Lower lobe of right lung (tissue), 2 donors: ENCODE data around the gene SERPINI1. TPM values are rescaled to one million over a fixed set of nuclear protein-coding genes. Genes with fewer than 3 reads are reported as not detected.

ENCODE experiments used
- ATAC-seq, 2 donors: fragments of 200-7000 bp; cut with Tn5 transposase; one replicate each; pipeline ENCODE4 v1.9.1; 2020 to 2022; ENCODE audit warnings: mild to moderate bottlenecking in 2 of 2, moderate library complexity in 2 of 2
- DNase-seq: peaks from one replicate; pipeline ENCODE4 v3.0.0-alpha.2; 2020
- H3K27ac ChIP-seq: fragments of 200-600 bp; one replicate; pipeline ENCODE4 v1.8.0; 2022
- H3K27me3 ChIP-seq: fragments of 200-600 bp; one replicate; pipeline ENCODE4 v1.8.0; 2022; ENCODE audit warnings: low read depth
- H3K36me3 ChIP-seq: fragments of 200-600 bp; one replicate; pipeline ENCODE4 v1.8.0; 2022; ENCODE audit warnings: mild to moderate bottlenecking
- H3K4me1 ChIP-seq: fragments of 200-600 bp; one replicate; pipeline ENCODE4 v1.8.0; 2022
- H3K4me3 ChIP-seq: fragments of 200-600 bp; one replicate; pipeline ENCODE4 v1.8.0; 2022; ENCODE audit warnings: mild to moderate bottlenecking
- H3K9me3 ChIP-seq: fragments of 200-600 bp; one replicate; pipeline ENCODE4 v1.8.0; 2022
- intact Hi-C: fragments of 100-400 bp; cut with DNase I; formaldehyde crosslinking; loops from one replicate; pipeline ENCODE4 v1.11.0; 2022
- total RNA-seq: library from RNA; stranded (reverse); fragmentation: NEBNext Ultra II Directional; extraction: Animal tissue kit (Norgen Biotek cat#: 25700); gene quantifications from one replicate; pipeline ENCODE4 v1.2.1, GENCODE V29; 2021
- TF ChIP-seq, protein P1 (sequence below): fragments of 200-600 bp; IDR thresholded peaks from one replicate; pipeline ENCODE4 v1.8.0; 2022; ENCODE audit warnings: antibody characterized with exemption, mild to moderate bottlenecking
- donor health status: DM: no; HTN: yes; CAD: no; lungs with severe emphysema.

Gene SERPINI1
- total RNA-seq, 1 donor from 2014 or later = 6.7 TPM

DNA sequence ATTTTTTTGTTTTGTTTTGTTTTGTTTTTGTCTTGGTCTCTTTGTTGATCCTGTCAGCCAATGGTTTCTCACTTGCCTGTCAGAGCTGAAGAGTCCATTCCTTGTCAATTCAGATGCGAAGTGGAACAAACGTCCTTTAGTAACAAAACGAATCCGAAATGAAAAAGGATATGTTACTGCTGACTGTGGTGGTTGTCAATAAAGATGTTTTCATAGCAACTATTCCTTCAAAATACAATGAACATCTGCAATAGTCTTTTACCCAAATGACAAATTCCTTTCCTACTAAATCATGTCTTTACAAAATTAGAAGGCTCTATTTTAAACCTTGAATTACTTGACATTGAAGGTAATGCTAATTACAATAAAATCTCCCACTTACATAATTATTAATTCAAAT is 134.7 kb downstream of the SERPINI1 start:
- TF ChIP-seq, protein P1, sequence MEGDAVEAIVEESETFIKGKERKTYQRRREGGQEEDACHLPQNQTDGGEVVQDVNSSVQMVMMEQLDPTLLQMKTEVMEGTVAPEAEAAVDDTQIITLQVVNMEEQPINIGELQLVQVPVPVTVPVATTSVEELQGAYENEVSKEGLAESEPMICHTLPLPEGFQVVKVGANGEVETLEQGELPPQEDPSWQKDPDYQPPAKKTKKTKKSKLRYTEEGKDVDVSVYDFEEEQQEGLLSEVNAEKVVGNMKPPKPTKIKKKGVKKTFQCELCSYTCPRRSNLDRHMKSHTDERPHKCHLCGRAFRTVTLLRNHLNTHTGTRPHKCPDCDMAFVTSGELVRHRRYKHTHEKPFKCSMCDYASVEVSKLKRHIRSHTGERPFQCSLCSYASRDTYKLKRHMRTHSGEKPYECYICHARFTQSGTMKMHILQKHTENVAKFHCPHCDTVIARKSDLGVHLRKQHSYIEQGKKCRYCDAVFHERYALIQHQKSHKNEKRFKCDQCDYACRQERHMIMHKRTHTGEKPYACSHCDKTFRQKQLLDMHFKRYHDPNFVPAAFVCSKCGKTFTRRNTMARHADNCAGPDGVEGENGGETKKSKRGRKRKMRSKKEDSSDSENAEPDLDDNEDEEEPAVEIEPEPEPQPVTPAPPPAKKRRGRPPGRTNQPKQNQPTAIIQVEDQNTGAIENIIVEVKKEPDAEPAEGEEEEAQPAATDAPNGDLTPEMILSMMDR = no peak
- no peak overlapping the region for H3K4me3 ChIP-seq
- intact Hi-C loops = no loop called here
- DNase-seq (no peak), ATAC-seq (no peak)
- H3K4me1 ChIP-seq = no peaks in the 10 kb centered on the region
- no peaks in the 10 kb centered on the region for H3K9me3 ChIP-seq
- H3K27ac ChIP-seq = no peak overlapping the region
- H3K36me3 ChIP-seq = no peaks in the 10 kb centered on the region
- no peaks in the 10 kb centered on the region for H3K27me3 ChIP-seq

DNA sequence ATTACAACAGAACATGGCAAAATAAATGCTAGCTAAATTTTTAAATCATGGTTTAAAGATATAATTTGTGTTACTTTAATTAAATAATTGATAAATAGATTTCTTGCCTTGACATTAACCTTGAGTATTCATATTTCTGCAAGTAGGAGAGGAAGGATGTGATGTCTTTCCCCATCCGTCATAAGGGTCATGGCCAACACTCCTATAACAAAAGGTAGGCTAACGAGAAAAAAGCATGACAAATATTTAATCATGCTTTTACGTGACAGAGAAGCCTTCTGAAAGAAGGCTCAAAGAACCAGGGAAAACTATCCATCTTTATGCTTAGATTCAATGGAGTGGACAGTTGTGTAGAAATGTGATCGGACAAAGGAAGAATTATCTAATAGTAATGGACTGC is 135.2 kb downstream of the SERPINI1 start:
- H3K4me1 ChIP-seq = no peaks in the 10 kb centered on the region
- no peak overlapping the region for H3K27ac ChIP-seq
- ATAC-seq (no peak), DNase-seq (no peak)
- H3K4me3 ChIP-seq = no peak overlapping the region
- intact Hi-C loops = no loop called here
- no peaks in the 10 kb centered on the region for H3K36me3 ChIP-seq
- TF ChIP-seq, protein P1 = no peak
- no peaks in the 10 kb centered on the region for H3K9me3 ChIP-seq
- H3K27me3 ChIP-seq = no peaks in the 10 kb centered on the region

DNA sequence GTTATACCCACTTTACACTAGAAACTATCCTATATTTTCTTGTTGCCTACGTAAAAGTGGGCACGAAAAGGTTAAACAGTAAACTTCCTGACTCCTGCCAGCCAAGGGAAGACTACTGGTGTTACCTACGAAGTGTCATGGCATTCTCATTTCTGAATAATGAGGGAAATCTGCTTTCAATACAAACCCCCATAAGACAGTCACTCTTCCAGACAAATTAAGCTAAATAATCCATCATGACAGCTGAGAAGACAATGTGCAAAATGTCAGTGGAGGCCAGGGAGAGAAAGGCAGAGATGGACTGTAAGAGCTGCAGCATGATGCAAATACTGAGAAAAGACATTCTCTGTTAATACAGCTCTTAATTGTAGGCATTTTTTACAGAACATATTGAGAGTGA is 136.5 kb downstream of the SERPINI1 start:
- Histone ChIP-seq H3K9me3 (no peaks in the 10 kb centered on the region), H3K36me3 (no peaks in the 10 kb centered on the region), H3K4me3 (no peak overlapping the region), H3K27me3 (no peaks in the 10 kb centered on the region), H3K27ac (no peak overlapping the region), H3K4me1 (peaks cover 5% of the 10 kb centered on the region)
- ATAC-seq (no peak), DNase-seq (no peak)
- intact Hi-C loops = no loop called here
- TF ChIP-seq, protein P1 = no peak

DNA sequence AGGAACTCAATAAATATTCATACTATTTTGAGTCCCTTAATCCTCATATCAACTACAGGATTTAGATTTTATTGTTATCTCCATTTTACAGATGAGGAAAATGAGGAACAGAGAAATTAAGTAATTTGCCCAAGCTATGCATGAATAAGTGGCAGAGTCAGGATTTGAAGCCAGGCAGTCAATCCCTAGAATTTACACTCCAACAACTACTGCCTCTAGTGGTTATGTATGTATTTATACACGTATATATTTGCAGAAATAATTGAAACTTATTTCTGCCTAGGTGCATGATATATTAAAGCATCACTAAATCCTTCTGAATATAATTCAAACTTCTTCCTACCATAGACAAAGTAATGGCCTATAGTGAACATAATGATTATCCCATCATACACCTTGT is 137.4 kb downstream of the SERPINI1 start:
- Histone ChIP-seq H3K36me3 (no peaks in the 10 kb centered on the region), H3K27me3 (no peaks in the 10 kb centered on the region), H3K4me1 (peaks cover 5% of the 10 kb centered on the region), H3K4me3 (no peak overlapping the region), H3K9me3 (no peaks in the 10 kb centered on the region), H3K27ac (no peak overlapping the region)
- intact Hi-C loops = no loop called here
- DNase-seq (no peak), ATAC-seq (no peak)
- TF ChIP-seq, protein P1 = no peak

DNA sequence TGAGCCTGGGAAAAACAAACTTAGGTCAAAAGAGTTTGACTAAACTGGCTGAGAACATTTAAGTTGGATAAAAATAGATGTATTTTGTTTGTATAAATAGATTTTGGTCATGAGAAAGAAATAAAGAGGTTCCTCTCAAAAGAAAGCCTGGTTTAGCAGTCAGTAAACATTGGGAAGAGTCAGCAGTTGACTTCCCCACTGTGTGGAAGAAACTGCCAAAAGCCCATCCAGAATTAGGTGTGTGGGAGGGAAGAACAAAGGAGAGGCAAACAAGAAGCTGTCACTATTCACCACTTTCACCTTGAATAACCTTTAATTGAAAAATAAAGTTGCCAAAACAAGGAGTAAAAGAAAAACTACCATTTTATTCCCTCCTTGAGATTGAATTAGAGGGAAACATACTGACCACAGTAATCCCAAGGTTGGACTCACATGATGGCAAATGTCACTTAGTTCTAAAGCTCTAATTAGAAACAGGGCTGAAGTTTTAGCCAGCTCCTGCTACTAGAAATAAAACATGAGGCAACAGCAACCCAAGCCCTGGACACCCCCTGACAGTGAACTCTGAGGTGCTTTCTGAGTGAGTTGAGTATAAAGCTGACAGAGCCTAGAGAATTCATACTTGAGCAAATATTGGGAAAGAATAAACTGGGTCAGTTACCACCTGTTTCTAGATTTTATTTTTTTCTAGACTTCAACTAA is 139.3 kb downstream of the SERPINI1 start:
- no peaks in the 10 kb centered on the region for H3K27me3 ChIP-seq
- intact Hi-C loops = no loop called here

More for the DNA sequence above, 139.3 kb downstream of the SERPINI1 start:
- Histone ChIP-seq H3K4me1 (peaks cover 5% of the 10 kb centered on the region), H3K9me3 (no peaks in the 10 kb centered on the region), H3K4me3 (no peak overlapping the region), H3K36me3 (no peaks in the 10 kb centered on the region), H3K27ac (no peak overlapping the region)
- no peak for ATAC-seq
- TF ChIP-seq, protein P1 = no peak
- no peak for DNase-seq

Other genes with a start within 250 kb of the SERPINI1 start
- gene WDR49, start 81.8 kb upstream of the SERPINI1 start, total RNA-seq = 13.9 TPM
- gene PDCD10, start 829 bp upstream of the SERPINI1 start, total RNA-seq = 49.5 TPM